HG03108 (cell line): ENCODE data around the gene FBXL7.

Experiments
- ATAC-seq: cut with Tn5 transposase; IDR thresholded peaks from one replicate; pipeline ENCODE4 v1.9.1; 2021; ENCODE audit warnings: moderate library complexity; ENCODE audit not compliant: unreplicated experiment

Gene FBXL7

GRCh38 chr5:15977851-15978250, 477.9 kb downstream of the FBXL7 start:
- no peak for ATAC-seq

DNA sequence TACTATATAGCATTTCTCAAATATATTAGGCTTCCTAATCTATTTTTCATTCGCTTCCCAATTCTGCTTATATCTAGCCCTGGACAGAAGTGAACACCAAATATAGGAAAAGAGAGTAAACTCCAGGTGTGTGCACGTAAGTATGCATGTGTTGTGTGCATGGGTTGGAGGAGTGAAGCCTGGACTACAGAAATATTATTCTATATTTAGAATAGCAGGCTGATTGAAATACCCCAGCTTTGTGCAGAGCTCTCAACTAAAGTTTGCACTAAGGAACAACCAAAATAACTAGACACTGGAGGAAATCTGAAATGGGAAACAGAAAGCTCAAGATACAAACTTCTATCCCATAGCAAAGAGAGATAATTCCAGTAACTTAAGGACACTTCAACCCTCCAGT, 480.9 kb downstream of the FBXL7 start:
- no peak for ATAC-seq

DNA sequence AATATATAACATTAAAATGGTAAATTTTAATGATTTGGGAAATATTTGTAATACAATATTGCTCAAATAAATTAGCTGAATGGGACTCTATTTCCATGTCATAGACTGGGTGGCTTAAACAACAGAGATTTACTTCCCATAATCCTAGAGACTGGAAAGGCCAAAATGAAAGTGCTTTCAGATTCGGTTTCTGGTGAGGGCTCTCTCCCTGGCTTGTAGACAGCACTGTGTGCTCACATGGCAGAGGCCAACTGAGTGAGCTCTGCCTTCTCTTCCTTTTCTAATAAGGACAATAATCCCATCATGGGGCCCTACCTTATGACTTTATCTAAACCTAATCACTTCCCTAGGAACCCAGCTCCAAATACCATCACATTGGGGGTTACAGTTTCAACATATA, 483.4 kb downstream of the FBXL7 start:
- ATAC-seq, result no peak
